H9 (cell line): ENCODE measurements around the gene SIRT6. TPM values are rescaled to one million over a fixed set of nuclear protein-coding genes. Genes with fewer than 3 reads are reported as not detected.

Experiments used
- DNase-seq: peaks from one replicate; pipeline ENCODE4 v3.0.0-alpha.2; 2017
- H2AFZ ChIP-seq: one replicate; pipeline ENCODE4 v1.6.1; 2013; ENCODE audit warnings: mild to moderate bottlenecking, low read length, control low read depth, moderate library complexity
- H2AK5ac ChIP-seq: 2 replicates; pipeline ENCODE4 v1.6.1; 2013; ENCODE audit warnings: low read length, control low read depth, mixed read lengths; ENCODE audit not compliant: insufficient read length
- H2BK120ac ChIP-seq: one replicate; pipeline ENCODE4 v1.6.1; 2013; ENCODE audit warnings: low read depth, mild to moderate bottlenecking, low read length, control low read depth, inconsistent platforms; ENCODE audit not compliant: poor library complexity, severe bottlenecking
- H2BK12ac ChIP-seq: 2 replicates; pipeline ENCODE4 v1.6.1; 2013; ENCODE audit warnings: low read length, control low read depth, mixed read lengths, low read depth; ENCODE audit not compliant: insufficient read length
- H2BK15ac ChIP-seq: 2 replicates; pipeline ENCODE4 v1.6.1; 2013; ENCODE audit warnings: low read depth, low read length, control low read depth
- H2BK20ac ChIP-seq: one replicate; pipeline ENCODE4 v1.6.1; 2013; ENCODE audit warnings: low read depth, mild to moderate bottlenecking, low read length, control low read depth, inconsistent platforms; ENCODE audit not compliant: poor library complexity, severe bottlenecking
- H2BK5ac ChIP-seq: 2 replicates; pipeline ENCODE4 v1.6.1; 2013; ENCODE audit warnings: low read length, control low read depth, mixed read lengths; ENCODE audit not compliant: insufficient read length
- H3K14ac ChIP-seq: 2 replicates; pipeline ENCODE4 v1.6.1; 2013; ENCODE audit warnings: low read length, control low read depth; ENCODE audit not compliant: insufficient read depth
- H3K18ac ChIP-seq: 2 replicates; pipeline ENCODE4 v1.6.1; 2013; ENCODE audit warnings: low read depth, mild to moderate bottlenecking, mixed read lengths, low read length, control low read depth; ENCODE audit not compliant: insufficient read length
- H3K23ac ChIP-seq: 2 replicates; pipeline ENCODE4 v1.6.1; 2013; ENCODE audit warnings: low read length, control low read depth, mixed read lengths, low read depth; ENCODE audit not compliant: insufficient read length
- H3K23me2 ChIP-seq: 2 replicates; pipeline ENCODE4 v1.6.1; 2013; ENCODE audit warnings: low read depth, mild to moderate bottlenecking, mixed read lengths, low read length, control low read depth; ENCODE audit not compliant: insufficient read length, poor library complexity, severe bottlenecking
- H3K27ac ChIP-seq: 2 replicates; pipeline ENCODE4 v1.5.1; 2013; ENCODE audit warnings: low read length, control low read depth, mixed read lengths, low read depth; ENCODE audit not compliant: insufficient read length
- H3K27me3 ChIP-seq: 2 replicates; pipeline ENCODE4 v1.6.1; 2013; ENCODE audit warnings: low read length, control low read depth, inconsistent platforms; ENCODE audit not compliant: insufficient read depth
- H3K4ac ChIP-seq: 2 replicates; pipeline ENCODE4 v1.6.1; 2013; ENCODE audit warnings: low read depth, mild to moderate bottlenecking, control low read depth, inconsistent platforms, low read length, moderate library complexity
- H3K4me1 ChIP-seq: 2 replicates; pipeline ENCODE4 v1.6.1; 2013; ENCODE audit warnings: low read length, control low read depth, inconsistent platforms; ENCODE audit not compliant: insufficient read depth
- H3K4me2 ChIP-seq: 2 replicates; pipeline ENCODE4 v1.6.1; 2013; ENCODE audit warnings: low read length, control low read depth, mixed read lengths; ENCODE audit not compliant: insufficient read length, insufficient read depth
- H3K56ac ChIP-seq: 2 replicates; pipeline ENCODE4 v1.6.1; 2013; ENCODE audit warnings: low read depth, mild to moderate bottlenecking, mixed read lengths, low read length, control low read depth; ENCODE audit not compliant: insufficient read length
- H3K79me1 ChIP-seq: 2 replicates; pipeline ENCODE4 v1.6.1; 2013; ENCODE audit warnings: low read depth, mild to moderate bottlenecking, moderate library complexity, low read length, control low read depth, inconsistent platforms; ENCODE audit not compliant: insufficient read depth, poor library complexity, severe bottlenecking
- H3K79me2 ChIP-seq: 2 replicates; pipeline ENCODE4 v1.6.1; 2013; ENCODE audit warnings: low read length, control low read depth, inconsistent platforms; ENCODE audit not compliant: insufficient read depth
- H3K9ac ChIP-seq: 2 replicates; pipeline ENCODE4 v1.6.1; 2013; ENCODE audit warnings: low read length, control low read depth, mixed read lengths; ENCODE audit not compliant: insufficient read length; ENCODE audit errors: extremely low read depth
- H3K9me3 ChIP-seq: one replicate; pipeline ENCODE4 v1.6.1; 2013; ENCODE audit warnings: low read depth, low read length, inconsistent platforms; ENCODE audit not compliant: control insufficient read depth
- H3T11ph ChIP-seq: one replicate; pipeline ENCODE4 v1.6.1; 2013; ENCODE audit warnings: mild to moderate bottlenecking, low read length, control low read depth, inconsistent platforms
- H4K20me1 ChIP-seq: one replicate; pipeline ENCODE4 v1.6.1; 2013; ENCODE audit not compliant: control insufficient read depth, insufficient read length, insufficient read depth
- H4K5ac ChIP-seq: 2 replicates; pipeline ENCODE4 v1.6.1; 2013; ENCODE audit warnings: low read depth, mild to moderate bottlenecking, mixed read lengths, low read length, control low read depth; ENCODE audit not compliant: insufficient read length
- H4K8ac ChIP-seq: replicated peaks from 2 replicates; pipeline ENCODE4 v1.6.1; 2013; ENCODE audit warnings: low read length, control low read depth, mixed read lengths, low read depth; ENCODE audit not compliant: insufficient read length
- H4K91ac ChIP-seq: 2 replicates; pipeline ENCODE4 v1.6.1; 2013; ENCODE audit warnings: low read depth, mild to moderate bottlenecking, moderate library complexity, mixed read lengths, low read length, control low read depth; ENCODE audit not compliant: insufficient read length
- H3K27ac Mint-ChIP-seq, 3 experiments: 2 replicates in 2 of 3; 3 replicates in 1 of 3; pipeline ENCODE4 v1.8.0; 2020 to 2021; ENCODE audit warnings: mixed read lengths in 3 of 3, mild to moderate bottlenecking in 1 of 3, moderate library complexity in 1 of 3
- H3K27me3 Mint-ChIP-seq: 2 replicates; pipeline ENCODE4 v1.8.0; 2021; ENCODE audit warnings: low read depth, mild to moderate bottlenecking, moderate library complexity, mixed read lengths
- H3K36me3 Mint-ChIP-seq, 3 experiments: 2 replicates in 2 of 3; 3 replicates in 1 of 3; pipeline ENCODE4 v1.8.0; 2020 to 2021; ENCODE audit warnings: low read depth in 3 of 3, mixed read lengths in 3 of 3; ENCODE audit not compliant: insufficient read depth in 1 of 3
- H3K4me1 Mint-ChIP-seq, 2 experiments: 2 replicates each; pipeline ENCODE4 v1.8.0; 2020; ENCODE audit warnings: mixed read lengths in 2 of 2
- H3K4me3 Mint-ChIP-seq, 2 experiments: 2 replicates in 1 of 2; 3 replicates in 1 of 2; pipeline ENCODE4 v1.8.0; 2020 to 2021; ENCODE audit warnings: mild to moderate bottlenecking in 2 of 2, mixed read lengths in 2 of 2, moderate library complexity in 1 of 2
- H3K9me3 Mint-ChIP-seq, 2 experiments: 2 replicates in 1 of 2; 3 replicates in 1 of 2; pipeline ENCODE4 v1.8.0; 2020; ENCODE audit warnings: mild to moderate bottlenecking in 2 of 2, mixed read lengths in 2 of 2, moderate library complexity in 1 of 2
- CTCF ChIP-seq: fragments of 200-600 bp; sonication (generic); conservative IDR thresholded peaks from 3 replicates; pipeline ENCODE4 v1.8.0; 2021; ENCODE audit warnings: antibody characterized with exemption, mild to moderate bottlenecking
- WGBS: extraction: QIAGEN DNeasy Blood & Tissue Kit; methylation state at CpG from one replicate; pipeline ENCODE4 v1.1.7; 2013; ENCODE audit warnings: missing lambda C conversion rate, low lambda C conversion rate, mixed read lengths; ENCODE audit not compliant: insufficient read length; ENCODE audit errors: extremely low coverage; 5-methylcytosine and 5-hydroxymethylcytosine counted together
- total RNA-seq: library from RNA; stranded (reverse); gene quantifications from 2 replicates; pipeline ENCODE4 v1.2.1, GENCODE V29; 2021

SIRT6 gene
- total RNA-seq, 1 experiment from 2014 or later: 24.9 TPM

- no peak overlapping the region for H2BK20ac ChIP-seq
- no peak overlapping the region for H3K4me3 Mint-ChIP-seq
- H3K9me3 Mint-ChIP-seq: no peaks in the 10 kb centered on the region
- H3T11ph ChIP-seq: no peak overlapping the region
- no peaks in the 10 kb centered on the region for H3K79me2 ChIP-seq
- no peaks in the 10 kb centered on the region for H4K20me1 ChIP-seq
- H2BK12ac ChIP-seq: no peak overlapping the region
- no peak overlapping the region for H4K5ac ChIP-seq
- H3K18ac ChIP-seq: no peak overlapping the region
- no peak overlapping the region for H3K27ac ChIP-seq
- no peaks in the 10 kb centered on the region; a peak in 2 of 7 replicates for H3K36me3 Mint-ChIP-seq
- H3K4me1 Mint-ChIP-seq: peaks cover 6 to 20% of the 10 kb centered on the region in 2 experiments
- no peaks in the 10 kb centered on the region for H3K4me1 ChIP-seq
- H3K14ac ChIP-seq: no peak overlapping the region
- H4K8ac ChIP-seq: no peak overlapping the region
- WGBS: no CpG with 5 or more reads among the region's 13 CpGs
- no peak overlapping the region for H3K4ac ChIP-seq
- H3K23me2 ChIP-seq: no peaks in the 10 kb centered on the region
- H3K23ac ChIP-seq: no peak overlapping the region
- H4K91ac ChIP-seq: no peak overlapping the region
- H3K27me3 Mint-ChIP-seq: peaks cover 13% of the 10 kb centered on the region
- peak; percentile 61 for DNase-seq
- no peaks in the 10 kb centered on the region for H3K79me1 ChIP-seq
- H2BK5ac ChIP-seq: no peak overlapping the region
- no peak overlapping the region for H3K56ac ChIP-seq
- H2BK120ac ChIP-seq: no peak overlapping the region
- H3K9ac ChIP-seq: no peak overlapping the region
- H3K4me2 ChIP-seq: no peak overlapping the region
- H2AK5ac ChIP-seq: no peak overlapping the region
- TF ChIP-seq CTCF: peak; percentile 62
- no peak overlapping the region for H2BK15ac ChIP-seq
- no peaks in the 10 kb centered on the region for H3K27me3 ChIP-seq
- no peaks in the 10 kb centered on the region for H3K9me3 ChIP-seq
- H2AFZ ChIP-seq: no peak overlapping the region
- peak overlapping the region; percentile 59 to 81 (median 73); a peak in 4 of 7 replicates for H3K27ac Mint-ChIP-seq
Measured at GRCh38 chr19:4208385-4209094, 26.2 kb upstream of the SIRT6 start.
